ENCODE measurements around the gene RHEX.
"Not testable (repeated sequence)": the region's sequence is repeated elsewhere in the genome, so short reads cannot be mapped to it uniquely, and the experiment has no call there.

RHEX gene

DNA sequence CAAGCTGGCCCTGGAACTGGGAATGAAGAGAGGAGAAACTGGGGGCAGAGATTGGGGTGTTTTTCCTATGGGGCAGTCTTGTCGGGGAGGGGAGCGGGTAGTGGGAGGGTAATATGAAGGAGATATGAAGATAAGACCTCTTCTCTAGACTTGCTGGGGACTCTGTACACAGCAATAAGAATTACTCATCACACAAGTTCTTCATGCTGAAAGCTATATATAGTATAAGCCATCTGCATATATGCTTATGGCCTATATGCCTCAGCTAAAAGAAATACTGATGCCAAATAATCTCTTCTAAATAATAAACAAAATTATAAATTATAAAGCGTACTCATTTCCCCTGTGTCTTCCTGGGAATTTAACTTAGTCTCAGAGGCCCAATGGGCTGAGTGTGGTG, 7.9 kb downstream of the RHEX start:
- DNase-seq = no peak

DNA sequence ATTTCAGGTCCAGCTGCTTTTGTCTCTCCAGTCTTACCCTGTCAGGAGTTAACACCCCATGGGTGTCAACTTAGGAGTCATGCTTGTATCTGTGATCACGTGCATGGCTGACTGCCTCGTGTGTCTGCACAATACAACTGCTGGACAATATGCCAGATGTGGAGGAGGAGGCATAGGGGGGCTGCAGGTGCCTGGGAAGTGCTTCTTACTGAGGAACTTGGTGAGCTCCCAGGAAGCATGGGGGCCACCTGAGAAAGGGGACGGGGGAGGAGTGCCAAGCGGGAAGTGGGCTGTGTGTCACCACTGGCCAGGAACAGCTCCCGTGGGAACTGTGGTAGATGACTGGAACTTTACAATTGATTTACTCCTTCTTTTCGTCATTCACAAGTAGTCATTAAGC, 9.5 kb downstream of the RHEX start:
- DNase-seq = no peak

DNA sequence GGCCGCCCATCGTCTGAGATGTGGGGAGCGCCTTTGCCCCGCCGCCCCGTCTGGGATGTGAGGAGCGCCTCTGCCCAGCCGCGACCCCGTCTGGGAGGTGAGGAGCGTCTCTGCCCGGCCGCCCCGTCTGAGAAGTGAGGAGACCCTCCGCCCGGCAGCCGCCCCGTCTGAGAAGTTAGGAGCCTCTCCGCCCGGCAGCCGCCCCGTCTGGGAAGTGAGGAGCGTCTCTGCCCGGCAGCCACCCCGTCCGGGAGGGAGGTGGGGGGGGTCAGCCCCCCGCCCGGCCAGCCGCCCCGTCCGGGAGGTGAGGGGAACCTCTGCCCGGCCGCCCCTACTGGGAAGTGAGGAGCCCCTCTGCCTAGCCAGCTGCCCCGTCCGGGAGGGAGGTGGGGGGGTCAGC, 11.0 kb downstream of the RHEX start:
- not testable (repeated sequence) for DNase-seq

DNA sequence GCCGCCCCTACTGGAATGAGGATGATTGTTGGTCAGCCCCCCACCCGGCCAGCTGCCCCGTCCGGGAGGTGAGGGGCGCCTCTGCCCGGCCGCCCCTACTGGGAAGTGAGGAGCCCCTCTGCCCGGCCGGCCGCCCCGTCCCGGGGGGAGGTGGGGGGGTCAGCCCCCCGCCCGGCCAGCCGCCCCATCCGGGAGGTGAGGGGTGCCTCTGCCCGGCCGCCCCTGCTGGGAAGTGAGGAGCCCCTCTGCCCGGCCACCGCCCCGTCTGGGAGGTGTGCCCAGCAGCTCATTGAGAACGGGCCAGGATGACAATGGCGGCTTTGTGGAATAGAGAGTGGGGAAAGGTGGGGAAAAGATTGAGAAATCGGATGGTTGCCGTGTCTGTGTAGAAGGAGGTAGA, 11.5 kb downstream of the RHEX start:
- DNase-seq = not testable (repeated sequence)

DNA sequence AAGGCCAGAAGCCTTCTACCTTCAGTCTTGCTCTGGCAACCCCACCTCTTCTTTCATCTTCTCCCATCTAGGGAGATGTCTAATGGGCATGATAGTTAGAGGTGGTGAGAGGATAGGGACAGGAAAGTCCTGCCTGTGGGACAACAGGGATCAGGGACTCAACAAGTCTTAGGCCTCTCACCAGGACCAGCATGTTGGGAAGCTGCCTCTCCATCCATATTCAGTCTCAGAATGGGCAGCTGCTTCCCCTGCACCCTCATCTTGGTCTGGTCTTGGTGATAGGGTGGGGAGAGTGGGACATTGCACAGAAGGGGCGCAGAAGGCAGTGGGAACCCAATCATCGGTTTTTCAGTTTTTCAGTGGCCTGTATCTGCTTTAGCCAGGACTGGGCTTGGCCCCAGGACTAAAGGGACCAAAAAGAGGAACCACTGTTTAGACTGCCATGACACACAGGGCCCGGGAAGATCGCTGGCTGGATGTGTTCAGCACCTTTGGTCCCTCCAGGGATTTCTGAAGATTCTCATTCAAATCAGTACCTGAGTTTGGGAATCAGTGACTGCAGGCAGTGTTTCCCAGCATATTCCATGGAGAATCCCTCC, 12.7 kb downstream of the RHEX start:
- DNase-seq = peak; percentile 60

DNA sequence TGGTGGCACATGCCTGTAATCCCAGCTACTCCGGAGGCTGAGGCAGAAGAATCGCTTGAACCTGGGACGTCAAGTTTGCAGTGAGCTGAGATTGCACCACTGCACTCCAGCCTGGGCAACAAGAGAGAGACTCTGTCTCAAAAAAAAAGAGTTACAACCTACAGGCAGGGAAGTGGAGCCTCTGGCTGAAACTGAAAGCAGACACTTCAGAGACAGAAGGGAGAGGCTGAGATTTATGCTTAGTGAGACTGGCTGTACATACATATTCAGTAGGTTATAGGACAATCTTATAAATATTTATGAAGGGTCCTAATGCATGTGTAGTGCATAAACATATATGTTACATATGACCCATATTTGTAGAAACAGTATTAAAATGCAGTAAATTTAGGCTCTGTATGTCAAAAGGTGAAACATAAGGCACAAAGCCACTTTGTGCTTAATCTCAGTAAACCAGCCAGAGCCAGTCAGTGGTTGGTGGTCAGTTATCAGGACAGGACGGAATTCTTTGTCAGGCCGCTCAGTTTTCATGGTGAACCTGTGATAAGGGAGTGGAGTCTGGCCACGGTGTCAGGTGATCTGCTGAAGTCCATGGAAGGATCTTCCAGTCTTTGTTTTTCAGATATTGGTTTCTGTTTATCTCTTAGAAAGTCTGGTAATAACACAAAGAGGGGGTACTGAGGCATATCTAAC, 13.7 kb downstream of the RHEX start:
- DNase-seq = peak; percentile 82

DNA sequence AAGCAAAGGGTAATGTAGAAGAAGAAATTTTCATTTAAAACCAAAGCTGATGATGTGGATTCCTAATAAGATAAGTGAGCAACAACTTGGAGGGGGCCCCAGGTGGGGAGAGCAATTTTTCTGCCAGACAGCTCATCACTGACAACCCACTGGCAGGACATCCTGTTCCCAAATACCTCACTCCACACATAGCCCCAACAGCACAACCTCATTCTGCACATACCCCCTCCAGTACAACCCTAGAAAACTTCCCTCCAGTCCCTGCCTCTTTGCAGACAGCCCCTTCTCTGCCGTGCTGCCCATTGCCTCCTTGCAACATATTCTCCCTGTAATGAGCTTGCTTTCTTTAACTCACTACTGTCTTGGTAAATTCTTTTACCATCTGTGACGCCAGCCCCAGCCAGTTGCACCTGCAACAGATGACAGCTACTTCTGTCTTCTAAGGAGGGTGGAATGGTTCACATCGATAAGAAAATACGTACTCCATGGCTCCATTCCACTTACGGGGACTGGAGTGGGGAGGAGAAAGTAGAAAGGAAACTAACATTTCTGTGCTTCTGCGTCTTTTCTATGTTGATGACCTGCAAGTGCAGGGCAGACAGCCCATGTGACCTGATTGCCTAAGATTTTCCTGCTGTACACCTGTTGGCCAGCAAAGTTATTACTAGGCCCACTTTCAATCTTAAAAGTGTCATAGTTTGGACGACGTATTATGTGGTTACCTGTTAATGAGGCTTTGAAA, 14.7 kb downstream of the RHEX start:
- peak; percentile 66 for DNase-seq

DNA sequence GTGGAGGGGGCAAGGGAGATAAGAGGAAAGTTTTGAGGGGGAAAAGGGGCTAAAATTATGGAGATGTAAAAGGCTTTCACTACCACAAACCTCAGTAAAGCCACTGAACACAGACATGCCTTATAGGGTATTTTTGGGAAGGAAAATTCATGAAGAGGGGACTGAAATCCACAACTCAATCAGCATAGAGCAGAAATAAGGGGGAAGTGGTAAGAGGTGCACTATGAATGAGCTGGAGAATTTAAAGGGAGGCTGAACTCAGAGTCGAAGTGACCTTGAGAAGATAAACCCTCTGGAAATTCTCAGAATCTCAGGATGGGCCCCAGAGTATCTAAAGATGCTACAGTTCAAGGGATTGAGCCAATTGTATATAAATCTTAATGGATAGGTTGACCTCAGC, 15.3 kb downstream of the RHEX start:
- no peak for DNase-seq

DNA sequence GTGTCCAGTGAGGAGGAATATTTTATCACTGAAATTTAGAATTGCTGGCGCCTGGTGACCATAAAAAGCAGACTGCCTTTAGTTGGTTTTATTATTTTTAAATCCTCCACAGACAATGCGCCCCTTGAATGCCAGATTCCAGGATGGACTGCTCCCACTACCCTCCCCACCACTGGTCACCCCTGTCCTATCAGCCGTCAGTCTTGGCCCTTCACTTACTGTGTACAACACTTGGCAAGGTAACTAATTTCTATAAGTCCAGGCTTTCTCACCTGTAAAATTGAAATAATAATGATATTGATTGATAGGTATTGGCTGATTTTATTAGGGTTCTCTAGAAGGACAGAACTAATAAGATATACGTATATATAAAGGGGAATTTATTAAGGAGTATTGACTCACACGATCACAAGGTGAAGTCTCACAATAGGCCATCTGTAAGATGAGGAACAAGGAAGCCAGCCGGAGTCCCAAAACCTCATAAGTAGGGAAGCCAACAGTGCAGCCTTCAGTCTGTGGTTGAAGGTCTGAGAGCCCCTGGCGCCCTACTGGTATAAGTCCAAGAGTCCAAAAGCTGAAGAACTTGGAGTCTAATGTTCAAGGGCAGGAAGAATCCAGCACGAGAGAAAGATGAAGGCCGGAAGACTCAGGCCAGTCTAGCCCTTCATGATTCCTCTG, 17.8 kb downstream of the RHEX start:
- no peak for DNase-seq

DNA sequence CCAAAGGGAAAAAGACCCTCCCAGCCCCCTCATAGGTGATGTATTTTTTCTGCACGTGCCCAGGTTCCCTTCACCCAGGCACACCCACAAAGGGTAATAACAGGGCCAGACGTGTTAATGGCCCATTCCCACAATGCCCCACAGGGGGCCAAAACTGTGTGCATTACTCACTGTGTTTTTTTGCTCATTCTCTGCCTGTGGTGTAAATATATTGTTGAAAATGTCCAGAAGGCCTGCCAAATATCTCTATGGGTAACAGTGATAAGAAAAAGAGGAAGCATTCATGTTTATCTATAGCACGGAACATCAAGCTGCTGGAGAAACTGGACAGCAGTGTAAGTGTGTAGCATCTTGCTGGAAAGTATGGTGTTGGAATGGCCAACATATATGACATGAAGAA, 21.9 kb downstream of the RHEX start:
- peak; percentile 93 for DNase-seq

DNA sequence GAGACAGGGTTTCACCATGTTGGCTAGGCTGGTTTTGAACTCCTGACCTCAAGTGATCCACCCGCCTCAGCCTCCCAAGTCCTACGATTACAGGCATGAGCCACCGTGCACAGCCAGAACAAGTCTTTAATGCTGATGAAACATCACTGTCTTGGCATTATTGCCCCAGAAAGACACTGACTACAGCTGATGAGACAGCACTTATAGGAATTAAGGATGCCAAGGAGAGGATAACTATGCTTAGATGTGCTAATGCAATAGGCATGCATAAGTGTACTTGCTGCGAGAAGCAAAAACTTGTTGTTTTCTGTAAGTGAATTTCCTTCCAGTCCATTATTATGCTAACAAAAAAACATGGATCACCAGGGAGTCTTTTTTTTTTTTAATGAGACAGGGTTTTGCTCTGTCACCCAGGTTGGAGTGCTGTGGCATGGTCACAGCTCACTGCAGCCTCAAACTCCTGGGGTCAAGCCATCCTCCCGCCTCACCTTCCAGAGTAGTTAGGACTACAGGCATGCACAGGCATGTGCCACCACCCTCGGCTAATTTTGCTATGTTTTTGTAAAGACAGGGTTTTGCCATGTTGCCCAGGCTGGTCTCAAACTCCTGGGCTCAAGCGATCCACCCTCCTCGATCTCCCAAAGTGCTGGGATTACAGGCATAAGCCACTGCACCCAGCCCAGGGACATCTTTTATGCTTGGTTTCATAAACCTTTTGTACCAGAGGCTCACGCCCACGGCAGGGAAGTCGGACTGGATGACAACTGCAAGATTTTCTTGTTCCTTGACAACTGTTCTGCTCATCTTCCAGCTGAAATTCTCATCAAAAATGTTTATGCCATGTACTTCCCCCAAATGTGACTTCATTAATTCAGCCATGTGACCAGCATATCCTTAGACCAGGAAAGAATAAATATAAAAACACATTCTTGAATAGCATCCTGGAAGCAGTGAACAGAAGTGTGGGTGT, 23.1 kb downstream of the RHEX start:
- no peak for DNase-seq

DNA sequence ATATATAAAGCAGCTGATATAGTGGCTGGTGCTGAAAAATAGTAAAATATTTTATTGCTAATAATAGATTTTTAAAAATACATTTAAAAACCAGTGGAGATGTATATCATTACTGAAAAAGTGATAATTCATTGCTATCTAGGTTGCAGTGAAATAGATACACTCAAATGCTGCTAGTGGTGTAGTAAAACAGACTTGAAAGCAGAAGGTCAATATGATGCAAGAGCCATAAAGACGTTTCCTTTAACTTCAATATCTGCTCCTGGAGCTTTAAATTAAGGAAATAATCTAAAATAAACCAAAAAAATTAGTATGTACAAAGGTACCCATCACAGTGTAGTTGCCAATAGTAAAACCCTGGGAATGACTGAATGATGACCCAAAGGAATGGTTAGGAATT, 26.2 kb downstream of the RHEX start:
- peak; percentile 55 for DNase-seq

DNA sequence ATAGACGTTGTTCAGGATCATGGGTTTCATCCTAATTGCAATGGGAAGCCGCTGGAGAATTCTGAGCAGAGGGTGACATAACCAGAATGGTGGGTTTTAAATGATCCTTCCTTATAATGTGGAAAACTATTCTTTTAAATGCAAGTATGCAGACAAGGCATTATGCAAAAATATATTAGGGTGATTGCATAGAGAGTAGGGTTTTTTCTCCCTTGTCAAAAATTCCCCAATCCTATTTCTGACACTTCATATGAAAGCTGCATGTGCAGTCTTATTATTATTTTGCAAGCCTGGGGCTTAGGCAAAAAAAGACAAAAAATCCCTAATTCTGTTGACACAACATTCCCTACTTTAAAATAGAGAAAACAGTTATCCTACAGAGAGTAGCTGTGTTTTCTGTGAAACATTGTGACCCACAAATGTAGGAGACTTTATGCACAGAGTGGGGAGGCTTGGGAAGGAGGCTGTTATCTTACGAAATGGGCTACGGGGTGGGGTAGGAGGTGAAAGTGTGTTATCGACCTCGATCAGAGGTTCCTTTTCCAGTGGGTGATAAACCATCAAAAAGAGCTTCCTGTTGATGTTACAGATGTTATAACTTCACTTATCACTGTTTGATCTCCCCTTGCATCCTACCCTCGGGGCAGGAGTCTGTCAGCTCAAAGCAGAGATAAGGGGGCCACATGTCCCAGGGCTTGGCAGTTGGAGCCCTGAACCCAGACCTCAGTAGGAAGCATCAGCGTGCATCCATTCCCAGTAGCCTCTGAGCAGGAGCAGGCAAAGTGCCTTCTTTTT, 27.2 kb downstream of the RHEX start:
- DNase-seq = peak; percentile 68

DNA sequence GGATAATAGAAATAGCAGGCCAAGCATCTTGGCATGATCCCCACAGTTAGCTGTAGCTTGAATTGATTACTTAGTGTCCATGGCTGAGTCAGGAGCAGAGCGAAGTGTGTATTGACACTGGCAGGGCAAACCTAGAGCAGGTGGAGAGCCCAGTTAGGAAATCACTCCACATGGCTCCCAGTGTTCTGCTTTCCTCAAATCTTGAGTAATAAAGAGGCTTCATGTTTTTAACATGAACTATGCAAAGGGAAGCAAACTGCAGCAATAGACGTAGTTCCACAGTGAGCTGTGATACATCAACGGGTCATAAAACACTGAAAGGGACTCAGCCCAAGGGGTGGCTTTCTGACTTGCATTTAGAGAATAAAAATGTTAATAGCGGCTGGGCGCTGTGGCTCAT, 28.9 kb downstream of the RHEX start:
- DNase-seq = peak; percentile 20

DNA sequence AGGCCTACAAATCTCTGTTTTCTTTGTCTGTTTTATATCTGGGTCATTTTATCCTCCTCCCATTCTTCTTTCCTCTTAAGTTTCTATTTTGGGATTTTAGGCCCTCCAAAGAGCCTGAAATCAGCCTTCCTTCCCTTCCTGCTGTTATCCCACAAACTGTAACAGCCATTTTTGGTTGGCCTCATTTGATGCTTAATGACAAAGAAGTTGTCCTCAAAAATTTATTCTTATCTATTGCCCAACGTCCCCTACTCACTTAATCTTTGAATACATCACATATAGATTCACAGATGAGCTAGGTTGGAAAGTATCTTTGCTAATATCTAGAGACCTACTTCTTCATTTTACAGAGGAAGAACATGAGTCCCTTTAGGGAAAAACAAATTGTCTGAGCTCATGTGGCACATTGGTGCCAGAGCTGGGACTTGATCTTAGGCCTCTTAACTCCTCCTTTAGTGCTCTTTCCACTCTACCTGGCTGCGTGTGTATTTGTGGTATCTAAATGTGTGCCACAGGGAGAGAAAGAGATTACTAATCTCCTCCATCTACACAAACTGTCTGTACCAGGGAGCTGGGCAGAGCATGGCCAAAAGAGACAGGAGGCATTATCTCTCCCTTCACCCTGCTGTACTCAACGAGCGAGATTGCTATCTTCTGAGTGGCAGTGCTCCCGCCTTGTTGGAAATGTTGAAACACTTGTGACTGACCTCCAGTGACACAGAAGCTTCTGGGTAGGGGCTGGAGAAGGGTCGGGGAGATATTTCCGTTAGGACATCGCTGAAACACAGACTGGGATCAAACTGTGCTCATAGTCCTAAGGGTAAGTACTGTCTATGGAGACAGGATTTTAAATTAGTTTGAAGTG, 30.1 kb downstream of the RHEX start:
- DNase-seq = peak; percentile 84

DNA sequence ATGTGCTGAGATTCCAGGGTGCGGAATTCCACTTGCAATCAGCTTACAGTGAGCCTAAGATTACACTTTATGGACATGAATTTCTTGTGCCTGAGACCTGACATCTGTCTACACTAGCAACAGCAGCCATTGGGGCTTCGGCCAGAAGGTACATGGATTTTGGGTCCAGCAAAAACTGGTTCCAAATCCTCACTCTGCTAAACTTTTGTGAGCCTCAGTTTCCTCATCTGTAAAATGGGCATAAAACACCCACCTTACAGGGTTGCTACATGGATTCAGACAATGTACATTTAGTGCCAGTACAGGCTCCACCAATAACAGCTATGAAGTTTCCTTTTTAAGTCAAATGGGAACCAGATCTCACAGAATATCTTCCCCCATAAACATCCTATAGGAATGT, 30.8 kb downstream of the RHEX start:
- DNase-seq = no peak

DNA sequence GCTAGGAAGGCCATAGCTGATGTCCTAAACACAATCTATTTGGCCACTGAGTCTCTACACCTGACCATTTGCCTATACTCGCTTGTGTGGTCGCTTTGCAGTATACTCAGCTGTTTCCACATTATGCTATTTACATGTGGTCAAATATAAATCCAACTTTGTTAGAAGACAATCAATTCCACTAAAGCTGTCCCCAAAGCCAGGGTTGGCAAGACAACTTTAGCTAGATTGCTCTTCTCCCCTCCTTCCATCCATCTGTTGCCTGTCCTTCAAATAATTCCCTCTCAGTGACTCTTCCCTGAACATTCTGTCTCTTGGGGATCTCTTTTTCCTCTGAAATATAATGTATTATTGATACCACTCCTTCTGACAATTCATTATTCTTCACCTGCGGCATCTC, 34.1 kb downstream of the RHEX start:
- no peak for DNase-seq

DNA sequence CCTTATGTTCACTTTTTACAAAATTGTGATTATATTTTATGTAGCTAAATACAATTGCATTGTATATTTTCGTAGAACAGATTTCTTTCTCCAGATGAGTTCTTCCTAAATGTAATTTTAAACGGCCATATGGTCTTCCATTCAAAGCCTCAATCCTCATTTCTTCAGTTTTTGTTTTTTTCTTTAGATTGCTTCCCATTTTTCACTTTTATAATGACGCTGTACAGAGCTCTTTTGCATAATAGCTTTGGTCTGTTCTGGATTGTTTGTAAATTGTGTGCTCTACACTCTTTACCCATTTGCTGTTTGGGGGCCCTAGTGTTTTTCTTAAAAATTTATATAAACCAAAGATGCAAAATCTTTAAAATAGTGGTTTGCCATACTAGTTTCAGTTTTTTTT, 36.4 kb downstream of the RHEX start:
- DNase-seq = no peak

DNA sequence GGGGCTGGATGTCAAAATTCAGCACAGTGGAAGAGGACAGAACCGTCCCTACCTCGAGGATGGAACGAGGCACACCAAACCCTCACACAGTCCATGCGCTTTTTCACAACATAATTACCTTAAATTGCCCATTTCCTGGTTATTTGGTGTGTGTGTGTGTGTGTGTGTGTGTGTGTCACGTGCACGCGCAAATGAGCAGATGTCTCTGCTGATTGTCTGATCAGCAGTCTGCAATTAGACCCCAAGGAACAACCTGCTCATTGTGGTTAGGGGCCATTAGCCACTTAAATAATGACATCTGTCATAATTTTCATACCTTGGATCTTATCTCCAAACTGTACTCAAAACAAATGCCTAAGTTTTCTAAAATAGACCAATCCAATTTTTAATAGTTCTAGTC, 41.1 kb downstream of the RHEX start:
- DNase-seq = peak; percentile 83

DNA sequence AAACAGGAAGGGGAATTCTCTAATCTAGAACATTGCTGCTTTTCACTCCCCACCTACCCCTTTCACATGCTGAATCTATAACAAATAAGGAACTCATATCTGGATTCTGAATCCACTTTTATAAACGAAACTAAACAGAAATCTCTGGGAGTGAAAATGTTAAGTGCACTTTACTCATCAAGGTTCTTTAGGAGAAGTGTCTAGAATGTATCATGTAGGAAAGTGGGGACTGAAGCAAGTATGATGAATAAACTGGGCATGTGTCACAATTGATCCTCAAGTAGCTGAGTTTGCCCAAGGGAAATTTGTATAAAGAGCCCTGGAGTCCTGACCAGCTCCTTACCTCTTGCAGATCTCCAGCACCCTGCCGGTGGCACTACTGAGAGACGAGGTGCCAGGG, 44.4 kb downstream of the RHEX start:
- no peak for DNase-seq

Data from hematopoietic multipotent progenitor cell treated with erythropoietin and hydrocortisone succinate and interleukin-3 and kit ligand, for 6 days (in vitro differentiated cells).